NOMO-1 treated with dmso at 0.1 percent for 144 hours (cell line): Measurements from ENCODE around the gene ITM2A.

ENCODE experiments used
- DNase-seq: peaks from one replicate; lab custom pipeline; 2025; ENCODE audit not compliant: unreplicated experiment; lab: John Stamatoyannopoulos, UW

ITM2A gene

GRCh38 chrX:79325263-79325958 lies 41.7 kb downstream of the ITM2A start:
- DNase-seq = no peak
